Measurements from ENCODE around the gene MAN1C1. TPM values are rescaled to one million over a fixed set of nuclear protein-coding genes. Genes with fewer than 3 reads are reported as not detected.

The MAN1C1 gene
- total and polyA plus RNA-seq, 8 donors = 2.1 to 9.2 (median 4.0) TPM

DNA sequence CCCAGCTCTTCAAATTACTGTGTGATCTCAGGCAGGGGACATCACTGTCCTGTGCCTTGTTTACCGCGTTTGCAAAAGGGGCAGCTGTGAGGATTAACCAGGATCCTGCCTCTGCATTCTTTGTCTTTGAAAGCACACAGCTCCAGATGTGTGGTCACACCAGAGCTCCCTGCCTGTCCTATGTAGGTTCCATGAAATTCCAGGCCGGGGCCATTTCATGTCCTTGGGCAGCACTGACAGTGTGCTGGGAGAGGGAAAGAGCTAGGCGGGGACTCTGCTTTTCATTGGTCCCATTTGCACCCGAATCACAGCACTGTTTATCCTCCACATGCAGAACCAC is 141.2 kb downstream of the MAN1C1 start:
- intact Hi-C loops (cut with DNase I) = no loop called here
- no peak for FAIRE-seq
- WGBS, 2 donors = 61 to 76% methylated on average over 5 of the region's 5 CpGs

DNA sequence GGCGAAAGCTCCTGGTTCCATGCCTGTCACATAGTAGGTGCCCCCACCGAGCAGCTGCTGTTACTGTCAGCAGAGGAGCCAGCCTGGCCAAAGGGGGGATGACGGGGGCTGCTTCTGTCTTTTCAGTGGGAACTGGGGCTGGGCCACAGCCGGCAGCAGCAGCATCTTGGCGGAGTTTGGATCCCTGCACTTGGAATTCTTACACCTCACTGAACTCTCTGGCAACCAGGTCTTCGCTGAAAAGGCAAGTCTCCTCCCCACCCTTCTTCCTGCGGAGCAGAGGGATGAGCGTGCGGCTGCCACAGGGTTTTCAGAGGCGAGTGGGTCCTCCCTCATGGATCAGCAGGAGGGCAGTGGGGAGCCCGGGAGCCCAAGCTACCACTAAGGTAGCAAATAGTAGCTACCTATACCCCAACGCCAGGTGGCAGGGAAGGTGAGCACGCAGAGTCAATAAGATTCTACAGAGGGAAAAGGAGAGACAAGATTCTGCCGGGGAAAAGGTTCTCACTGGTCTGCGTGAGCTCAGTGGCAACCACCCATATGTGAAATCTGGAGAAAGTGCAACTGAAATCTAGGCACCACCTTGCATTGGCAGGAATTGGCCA is 142.0 kb downstream of the MAN1C1 start:
- Histone ChIP-seq H3K27me3 (no peaks in the 10 kb centered on the region), H3K36me3 (no peaks in the 10 kb centered on the region), H3K9me3 (no peaks in the 10 kb centered on the region), H3K4me1 (peaks cover 0 to 4% (median 0%) of the 10 kb centered on the region in 3 donors), H3K27ac (no peak overlapping the region), H3K4me3 (no peak overlapping the region)
- DNase-seq = peak in 4 of 6 donors; percentile 49 to 68 (median 56)
- intact Hi-C loops (cut with DNase I) = no loop called here
- peak in 2 of 4 donors; percentile 25 to 34 for TF ChIP-seq CTCF (IDR thresholded peaks at IDR 0.05)
- WGBS, 2 donors = 63 to 64% methylated on average over 15 of the region's 15 CpGs
- no peak for FAIRE-seq
- peak; percentile 79 to 93 (median 86) for ATAC-seq

More for the DNA sequence above, 141.2 kb downstream of the MAN1C1 start:
- H3K27ac ChIP-seq = no peak overlapping the region
- ATAC-seq = no peak
- no peaks in the 10 kb centered on the region for H3K36me3 ChIP-seq
- H3K4me3 ChIP-seq = no peak overlapping the region
- no peak for TF ChIP-seq CTCF (IDR thresholded peaks at IDR 0.05)
- H3K9me3 ChIP-seq = no peaks in the 10 kb centered on the region
- DNase-seq = no peak
- peaks cover 0 to 4% (median 0%) of the 10 kb centered on the region in 3 donors for H3K4me1 ChIP-seq
- H3K27me3 ChIP-seq = no peaks in the 10 kb centered on the region

DNA sequence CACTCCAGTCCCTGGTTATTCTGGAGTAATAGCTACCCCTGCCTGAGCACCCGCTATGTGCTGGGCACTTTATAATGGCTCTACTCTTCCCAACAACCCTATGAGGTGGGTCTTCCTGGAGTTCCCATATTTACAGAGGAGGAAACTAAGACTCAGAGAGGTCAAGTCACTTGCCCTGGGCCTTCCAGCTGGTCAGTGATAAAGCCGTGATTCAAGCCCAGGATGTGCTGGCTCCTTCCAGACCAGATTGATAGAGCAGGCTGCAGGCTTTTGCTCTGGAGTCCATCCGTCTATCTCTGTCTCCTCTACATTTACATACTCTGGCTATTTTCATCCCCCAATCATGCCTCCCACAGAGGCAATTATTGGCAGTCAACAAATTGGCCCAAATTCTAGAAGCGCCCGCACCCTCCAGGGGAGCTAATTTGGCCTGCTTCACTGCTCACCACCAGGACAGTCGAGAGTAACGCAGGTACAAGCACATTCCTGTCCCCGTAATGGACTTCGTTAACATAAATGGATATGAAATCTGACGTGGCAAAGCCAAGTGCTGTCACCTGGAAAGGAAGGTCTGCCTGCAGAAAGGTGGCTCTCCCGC is 143.6 kb downstream of the MAN1C1 start:
- intact Hi-C loops (cut with DNase I) = no loop called here
- FAIRE-seq = no peak
- H3K36me3 ChIP-seq = no peaks in the 10 kb centered on the region
- H3K9me3 ChIP-seq = no peaks in the 10 kb centered on the region
- no peak for DNase-seq
- H3K4me3 ChIP-seq = no peak overlapping the region
- no peak overlapping the region for H3K27ac ChIP-seq
- no peak for TF ChIP-seq CTCF (IDR thresholded peaks at IDR 0.05)
- H3K27me3 ChIP-seq = no peaks in the 10 kb centered on the region
- 71 to 76% methylated on average over 11 of the region's 11 CpGs for WGBS, 2 donors
- peaks cover 0 to 4% (median 0%) of the 10 kb centered on the region in 3 donors for H3K4me1 ChIP-seq
- ATAC-seq = peak in 2 of 4 donors; percentile 44 to 62

GRCh38 chr1:25760871-25761270 is 144.3 kb downstream of the MAN1C1 start:
- H3K4me3 ChIP-seq = no peak overlapping the region
- H3K9me3 ChIP-seq = no peaks in the 10 kb centered on the region
- H3K36me3 ChIP-seq = no peaks in the 10 kb centered on the region
- H3K27ac ChIP-seq = no peak overlapping the region
- WGBS, 2 donors = 74 to 76% methylated on average over 5 of the region's 5 CpGs
- peak in 1 of 4 donors; percentile 8 for ATAC-seq
- intact Hi-C loops (cut with DNase I) = no loop called here
- no peak for DNase-seq
- H3K27me3 ChIP-seq = no peaks in the 10 kb centered on the region
- no peak for TF ChIP-seq CTCF (IDR thresholded peaks at IDR 0.05)
- FAIRE-seq = no peak
- peaks cover 2 to 5% (median 2%) of the 10 kb centered on the region in 3 donors for H3K4me1 ChIP-seq

DNA sequence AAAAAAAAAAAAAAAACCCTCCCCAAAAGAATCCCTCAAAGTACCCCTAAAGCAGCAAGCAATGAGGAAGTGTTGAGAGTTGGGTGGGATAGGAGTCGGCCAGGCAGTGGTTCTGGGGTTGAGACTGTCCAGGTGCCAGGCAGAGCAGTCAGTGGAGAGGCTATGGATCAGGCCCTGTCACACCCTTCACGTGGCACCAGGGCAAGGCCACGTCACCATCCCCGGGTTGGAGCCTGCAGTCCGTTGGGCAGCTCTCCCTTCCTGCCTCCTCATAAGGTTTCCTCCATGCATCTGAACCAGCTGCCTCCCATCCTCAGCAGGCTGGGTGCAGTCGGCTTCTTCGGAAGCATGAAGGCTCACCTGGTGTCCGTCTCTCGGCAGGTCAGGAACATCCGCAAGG is 146.9 kb downstream of the MAN1C1 start:
- intact Hi-C loops (cut with DNase I) = no loop called here
- H3K36me3 ChIP-seq = no peaks in the 10 kb centered on the region
- no peak for TF ChIP-seq CTCF (IDR thresholded peaks at IDR 0.05)
- H3K4me1 ChIP-seq = peaks cover 9 to 12% (median 10%) of the 10 kb centered on the region in 3 donors
- DNase-seq = no peak
- no peak for ATAC-seq
- no peaks in the 10 kb centered on the region for H3K27me3 ChIP-seq
- no peak overlapping the region for H3K27ac ChIP-seq
- 92 to 93% methylated on average over 10 of the region's 10 CpGs for WGBS, 2 donors
- no peaks in the 10 kb centered on the region for H3K9me3 ChIP-seq
- H3K4me3 ChIP-seq = no peak overlapping the region
- no peak for FAIRE-seq

All from pancreas (tissue), 10 donors.